Progenitor cell of endocrine pancreas (in vitro differentiated cells): ENCODE measurements around the gene SPPL3. TPM values are rescaled to one million over a fixed set of nuclear protein-coding genes. Genes with fewer than 3 reads are reported as not detected.

Source experiments
- DNase-seq: peaks from one replicate; pipeline ENCODE4 v3.0.0; 2021; ENCODE audit warnings: low spot score; ENCODE audit not compliant: unreplicated experiment
- H3K27ac Mint-ChIP-seq: 2 replicates; pipeline ENCODE4 v1.8.0; 2021; ENCODE audit warnings: mild to moderate bottlenecking, moderate library complexity, mixed read lengths
- H3K27me3 Mint-ChIP-seq: 2 replicates; pipeline ENCODE4 v1.8.0; 2021; ENCODE audit warnings: mixed read lengths
- H3K36me3 Mint-ChIP-seq: 2 replicates; pipeline ENCODE4 v1.8.0; 2022; ENCODE audit warnings: mixed read lengths; ENCODE audit not compliant: insufficient read depth
- H3K4me1 Mint-ChIP-seq: 2 replicates; pipeline ENCODE4 v1.8.0; 2021; ENCODE audit warnings: low read depth, mixed read lengths
- H3K4me3 Mint-ChIP-seq: 2 replicates; pipeline ENCODE4 v1.8.0; 2021; ENCODE audit warnings: low read depth, mild to moderate bottlenecking, moderate library complexity, mixed read lengths
- H3K9me3 Mint-ChIP-seq: 2 replicates; pipeline ENCODE4 v1.8.0; 2021; ENCODE audit warnings: low read depth, mixed read lengths
- total RNA-seq: library from RNA; stranded (reverse); gene quantifications from 2 replicates; pipeline ENCODE4 v1.2.1, GENCODE V29; 2021
- TF ChIP-seq, protein P1 (sequence below): fragments of 200-600 bp; sonication (generic); IDR thresholded peaks from one replicate; pipeline ENCODE4 v1.5.0; 2021; ENCODE audit warnings: antibody characterized with exemption, mild to moderate bottlenecking; ENCODE audit not compliant: unreplicated experiment

The SPPL3 gene
- total RNA-seq, 1 donor from 2014 or later = 70.2 TPM

DNA sequence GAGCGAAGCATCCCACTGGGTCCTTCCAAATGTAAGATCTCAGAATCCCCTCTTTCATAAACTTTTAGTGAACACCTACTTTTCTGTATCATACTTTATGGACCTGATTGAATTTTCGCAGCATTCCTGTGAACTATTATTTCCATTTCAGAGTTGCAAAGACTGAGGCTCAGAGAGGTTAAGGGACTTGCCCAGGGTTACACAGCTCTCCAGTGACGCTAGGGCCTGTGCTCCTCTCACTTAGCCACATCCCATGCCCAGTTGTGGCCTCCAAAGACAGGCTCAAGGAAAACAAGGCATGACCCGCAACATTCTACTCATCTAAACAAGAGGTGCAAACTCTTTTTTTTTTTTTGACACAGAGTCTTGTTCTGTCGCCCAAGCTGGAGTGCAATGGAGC lies 25.9 kb upstream of the SPPL3 start:
- H3K36me3 Mint-ChIP-seq = no peaks in the 10 kb centered on the region
- TF ChIP-seq, protein P1, sequence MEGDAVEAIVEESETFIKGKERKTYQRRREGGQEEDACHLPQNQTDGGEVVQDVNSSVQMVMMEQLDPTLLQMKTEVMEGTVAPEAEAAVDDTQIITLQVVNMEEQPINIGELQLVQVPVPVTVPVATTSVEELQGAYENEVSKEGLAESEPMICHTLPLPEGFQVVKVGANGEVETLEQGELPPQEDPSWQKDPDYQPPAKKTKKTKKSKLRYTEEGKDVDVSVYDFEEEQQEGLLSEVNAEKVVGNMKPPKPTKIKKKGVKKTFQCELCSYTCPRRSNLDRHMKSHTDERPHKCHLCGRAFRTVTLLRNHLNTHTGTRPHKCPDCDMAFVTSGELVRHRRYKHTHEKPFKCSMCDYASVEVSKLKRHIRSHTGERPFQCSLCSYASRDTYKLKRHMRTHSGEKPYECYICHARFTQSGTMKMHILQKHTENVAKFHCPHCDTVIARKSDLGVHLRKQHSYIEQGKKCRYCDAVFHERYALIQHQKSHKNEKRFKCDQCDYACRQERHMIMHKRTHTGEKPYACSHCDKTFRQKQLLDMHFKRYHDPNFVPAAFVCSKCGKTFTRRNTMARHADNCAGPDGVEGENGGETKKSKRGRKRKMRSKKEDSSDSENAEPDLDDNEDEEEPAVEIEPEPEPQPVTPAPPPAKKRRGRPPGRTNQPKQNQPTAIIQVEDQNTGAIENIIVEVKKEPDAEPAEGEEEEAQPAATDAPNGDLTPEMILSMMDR = no peak
- no peaks in the 10 kb centered on the region for H3K9me3 Mint-ChIP-seq
- peaks cover 6% of the 10 kb centered on the region for H3K27me3 Mint-ChIP-seq
- no peak overlapping the region for H3K27ac Mint-ChIP-seq
- no peak overlapping the region for H3K4me3 Mint-ChIP-seq
- no peak for DNase-seq
- H3K4me1 Mint-ChIP-seq = peaks cover 5% of the 10 kb centered on the region

DNA sequence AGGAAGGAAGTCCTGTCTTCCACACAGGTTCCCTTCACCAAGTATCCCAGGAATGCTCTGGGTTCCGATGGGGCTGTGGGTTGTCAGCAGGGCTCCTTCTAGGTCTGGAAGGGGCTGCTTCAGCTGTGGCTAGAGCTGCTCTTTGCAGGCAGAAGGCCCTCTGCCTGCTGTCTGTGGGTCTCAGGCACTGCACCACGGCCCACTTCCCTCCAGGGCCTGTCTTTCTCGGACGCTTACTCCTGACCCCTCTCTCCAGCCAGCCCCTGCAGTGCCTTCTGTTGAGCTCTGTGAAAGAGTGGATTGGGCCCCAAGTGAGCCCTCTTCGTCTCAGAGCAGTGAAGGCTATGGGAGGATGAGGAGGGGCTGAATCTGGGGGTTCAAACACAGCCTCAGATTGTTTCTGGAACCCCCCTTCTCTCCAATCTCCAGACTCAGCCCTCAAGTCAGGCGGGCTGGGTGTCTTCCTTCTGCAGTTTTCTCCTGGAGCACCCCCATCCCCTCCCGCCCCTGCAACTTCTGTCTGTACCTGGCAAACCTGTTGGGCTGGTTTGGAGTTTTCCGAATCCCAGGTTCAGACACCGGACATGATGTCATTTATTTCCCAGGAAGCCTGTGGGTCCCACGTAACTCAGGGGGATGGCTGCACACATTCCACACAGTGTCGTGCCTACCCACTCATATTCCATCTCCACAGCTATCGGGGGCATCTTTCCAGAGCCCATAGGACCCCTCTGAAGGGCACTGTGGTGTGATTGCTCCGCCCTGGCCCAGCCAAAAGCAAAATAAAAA lies 24.9 kb upstream of the SPPL3 start:
- Mint-ChIP-seq H3K36me3 (no peaks in the 10 kb centered on the region), H3K27me3 (peaks cover 6% of the 10 kb centered on the region), H3K4me3 (no peak overlapping the region), H3K9me3 (no peaks in the 10 kb centered on the region), H3K27ac (peak overlapping the region; percentile 89), H3K4me1 (peaks cover 5% of the 10 kb centered on the region)
- TF ChIP-seq, protein P1 = no peak
- DNase-seq = peak; percentile 32

DNA sequence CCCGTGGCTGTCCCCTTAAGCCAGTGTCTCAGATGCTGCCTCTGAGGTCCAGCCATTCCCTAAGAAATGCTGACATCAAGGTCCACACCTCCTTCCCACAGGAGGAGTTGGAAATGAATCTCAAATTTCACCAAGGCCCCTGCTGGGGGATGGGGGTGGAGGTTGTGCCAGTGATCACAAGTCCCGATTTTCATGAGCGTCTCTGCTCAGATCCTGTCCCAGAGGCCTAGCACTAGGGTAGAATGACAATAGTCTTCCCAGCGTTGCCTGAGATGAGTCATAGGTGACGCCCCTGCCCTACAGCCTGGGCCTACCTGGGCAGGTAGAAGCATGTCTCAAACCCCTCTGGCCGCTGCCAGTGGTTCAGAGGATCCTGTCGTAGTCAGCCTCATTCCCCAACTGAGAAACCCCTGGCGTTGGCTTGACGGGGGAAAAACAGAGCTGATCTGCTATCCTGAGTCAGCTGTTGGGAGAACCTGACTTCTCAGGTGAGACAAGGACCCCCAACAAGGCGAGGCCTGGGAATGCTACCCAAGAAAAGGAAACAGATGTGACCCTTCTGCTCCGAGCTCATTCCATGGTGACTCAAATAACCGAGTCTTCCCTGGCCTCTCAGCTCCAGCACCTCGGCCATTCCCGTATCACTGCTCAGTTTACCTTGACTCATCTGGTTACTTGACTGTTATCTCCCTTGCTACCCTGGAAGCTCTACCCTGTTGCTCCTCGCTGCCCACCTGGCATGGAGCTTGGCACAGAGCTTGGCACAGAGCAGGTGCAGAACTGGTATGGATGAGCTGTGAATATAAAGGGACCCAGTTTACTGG lies 21.8 kb upstream of the SPPL3 start:
- Mint-ChIP-seq H3K27ac (no peak overlapping the region), H3K9me3 (no peaks in the 10 kb centered on the region), H3K4me3 (no peak overlapping the region), H3K27me3 (no peaks in the 10 kb centered on the region), H3K4me1 (peaks cover 5% of the 10 kb centered on the region), H3K36me3 (no peaks in the 10 kb centered on the region)
- TF ChIP-seq, protein P1 = no peak
- no peak for DNase-seq

DNA sequence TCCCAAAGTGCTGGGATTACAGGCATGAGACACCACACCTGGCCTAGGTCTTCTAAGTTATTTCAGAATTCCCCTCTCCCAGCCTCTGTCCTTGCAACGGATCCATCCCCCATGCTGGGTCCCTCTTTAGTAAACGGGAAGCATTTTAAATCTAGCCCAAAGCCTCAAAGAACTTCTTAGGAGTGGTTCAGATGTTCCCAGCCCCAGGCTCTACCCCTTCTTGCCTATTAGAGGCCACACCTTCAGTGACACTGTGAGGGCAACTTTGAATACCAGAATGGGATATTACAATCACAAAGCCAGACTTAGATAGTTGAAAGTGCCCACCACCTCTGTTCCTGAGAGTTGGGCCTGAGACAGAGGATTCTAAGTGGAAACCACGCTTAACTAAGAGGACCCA lies 18.1 kb upstream of the SPPL3 start:
- peaks cover 2% of the 10 kb centered on the region for H3K36me3 Mint-ChIP-seq
- DNase-seq = no peak
- H3K4me3 Mint-ChIP-seq = no peak overlapping the region
- TF ChIP-seq, protein P1 = no peak
- no peaks in the 10 kb centered on the region for H3K4me1 Mint-ChIP-seq
- H3K9me3 Mint-ChIP-seq = peaks cover 5% of the 10 kb centered on the region
- H3K27me3 Mint-ChIP-seq = no peaks in the 10 kb centered on the region
- H3K27ac Mint-ChIP-seq = no peak overlapping the region

DNA sequence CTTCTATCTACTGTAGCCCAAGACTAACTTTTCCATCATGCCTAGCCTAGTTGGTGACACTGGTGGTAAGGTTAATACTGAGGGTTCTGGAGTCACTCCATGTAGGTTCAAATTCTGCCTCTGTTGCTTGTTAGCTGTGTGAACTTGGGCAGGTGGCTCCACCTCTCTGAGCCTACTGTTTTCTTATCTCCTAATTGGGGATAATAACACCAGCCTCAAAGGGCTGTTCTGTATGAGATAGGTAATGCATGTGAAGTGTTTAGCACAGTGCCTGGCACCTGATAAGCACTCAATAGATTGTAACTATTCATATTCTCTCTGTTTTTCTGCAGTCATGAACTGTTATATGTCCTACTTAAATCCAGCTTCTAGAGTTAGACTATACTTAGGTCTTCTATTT lies 17.5 kb upstream of the SPPL3 start:
- TF ChIP-seq, protein P1 = no peak
- Mint-ChIP-seq H3K4me3 (no peak overlapping the region), H3K27me3 (no peaks in the 10 kb centered on the region), H3K9me3 (peaks cover 8% of the 10 kb centered on the region), H3K4me1 (no peaks in the 10 kb centered on the region), H3K27ac (no peak overlapping the region), H3K36me3 (peaks cover 2% of the 10 kb centered on the region)
- no peak for DNase-seq
